Kasumi-1 (cell line): ENCODE measurements around the gene BORA.
"Not testable (repeated sequence)": the region's sequence is repeated elsewhere in the genome, so short reads cannot be mapped to it uniquely, and the experiment has no call there.

Experiments
- DNase-seq, 2 experiments: peaks; one replicate each; lab custom pipeline; 2025; lab: John Stamatoyannopoulos, UW

BORA gene

GRCh38 chr13:72763411-72763810, 35.7 kb downstream of the BORA start:
- no peak for DNase-seq

- DNase-seq = no peak
These were observed 46.3 kb downstream of the BORA start for GRCh38 chr13:72774019-72774418.

GRCh38 chr13:72781451-72782439, 54.0 kb downstream of the BORA start, which contains the start of the genes DIS3 and PIBF1:
Gene DIS3, minus strand, starts transcription at chr13:72781900. Its CDS starts 68 bp downstream, at chr13:72781832.
Gene PIBF1, plus strand, starts transcription at chr13:72782133. Its CDS starts 1,337 bp downstream, at chr13:72783470.
- DNase-seq = peak; percentile 96 to 98

GRCh38 chr13:72782717-72783116, 55.0 kb downstream of the BORA start:
- no peak for DNase-seq

GRCh38 chr13:72784679-72785078, 57.0 kb downstream of the BORA start:
- DNase-seq = not testable (repeated sequence)

GRCh38 chr13:72788831-72789230, 61.1 kb downstream of the BORA start:
- peak; percentile 24 to 35 for DNase-seq

- DNase-seq = no peak
These were observed 64.9 kb downstream of the BORA start for GRCh38 chr13:72792640-72793039.

- no peak for DNase-seq
These were observed 71.1 kb downstream of the BORA start for GRCh38 chr13:72798817-72799216.

GRCh38 chr13:72804301-72804700, 76.6 kb downstream of the BORA start:
- DNase-seq = no peak
